GM19452 (cell line): ENCODE measurements around the gene CFAP161.

ENCODE experiments used
- ATAC-seq: cut with Tn5 transposase; IDR thresholded peaks from one replicate; pipeline ENCODE4 v1.9.1; 2021; ENCODE audit not compliant: unreplicated experiment

CFAP161 gene, protein sequence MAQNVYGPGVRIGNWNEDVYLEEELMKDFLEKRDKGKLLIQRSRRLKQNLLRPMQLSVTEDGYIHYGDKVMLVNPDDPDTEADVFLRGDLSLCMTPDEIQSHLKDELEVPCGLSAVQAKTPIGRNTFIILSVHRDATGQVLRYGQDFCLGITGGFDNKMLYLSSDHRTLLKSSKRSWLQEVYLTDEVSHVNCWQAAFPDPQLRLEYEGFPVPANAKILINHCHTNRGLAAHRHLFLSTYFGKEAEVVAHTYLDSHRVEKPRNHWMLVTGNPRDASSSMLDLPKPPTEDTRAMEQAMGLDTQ

DNA sequence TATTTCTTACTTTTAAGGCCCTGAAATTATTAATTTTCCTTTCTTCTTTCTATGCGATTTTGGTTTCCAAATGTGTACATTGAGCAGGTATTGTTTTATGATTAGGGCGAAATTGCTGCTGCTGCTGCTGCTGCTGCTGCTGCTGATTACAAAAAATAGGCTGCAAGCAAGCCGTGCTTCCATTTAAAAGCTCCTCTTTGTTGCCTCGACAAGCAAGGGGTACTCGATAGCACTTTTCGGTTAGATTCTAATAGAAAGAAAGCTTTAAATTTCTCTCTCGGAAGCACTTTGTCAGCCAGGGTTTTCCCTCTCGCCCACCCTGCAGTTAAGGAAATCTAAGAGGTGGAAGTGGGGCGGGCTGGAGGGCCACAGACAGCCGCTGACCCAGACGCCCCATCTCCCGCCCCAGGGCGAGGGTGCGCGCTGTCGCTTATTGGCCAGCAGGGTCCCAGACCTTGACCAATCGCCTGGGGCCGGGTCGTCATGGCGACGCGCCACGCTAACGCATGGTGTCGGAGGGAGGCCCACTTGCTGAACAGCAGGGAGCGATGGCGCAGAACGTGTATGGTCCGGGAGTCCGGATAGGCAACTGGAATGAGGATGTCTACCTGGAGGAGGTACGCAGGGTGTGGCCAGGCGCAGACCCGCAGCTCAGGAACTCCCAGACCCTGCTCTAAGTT lies at the start of gene CFAP161:
Gene CFAP161 (plus strand): TSS at position 489 of the 680 bp plus-strand sequence. CDS start 60 bp downstream, at position 549.
- no peak for ATAC-seq

DNA sequence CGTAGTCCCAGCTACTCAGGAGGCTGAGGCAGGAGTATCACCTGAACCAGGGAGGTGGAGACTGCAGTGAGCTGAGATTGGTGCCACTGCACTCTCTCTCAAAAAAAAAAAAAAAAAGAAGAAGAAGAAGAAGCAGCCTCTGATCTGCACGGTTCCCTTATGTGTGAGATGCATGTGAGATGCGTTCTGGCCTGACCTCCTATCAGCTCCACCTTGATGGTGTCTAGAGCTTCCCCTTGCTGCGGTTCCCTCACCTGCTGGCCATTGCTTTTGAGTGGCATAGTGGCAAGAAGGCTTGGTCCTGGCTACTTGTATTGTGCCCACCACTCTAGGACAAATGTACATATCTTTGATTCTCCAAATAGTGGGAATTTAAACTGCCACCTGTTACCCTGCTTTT lies 49.4 kb upstream of the CFAP161 start:
- ATAC-seq, result no peak

DNA sequence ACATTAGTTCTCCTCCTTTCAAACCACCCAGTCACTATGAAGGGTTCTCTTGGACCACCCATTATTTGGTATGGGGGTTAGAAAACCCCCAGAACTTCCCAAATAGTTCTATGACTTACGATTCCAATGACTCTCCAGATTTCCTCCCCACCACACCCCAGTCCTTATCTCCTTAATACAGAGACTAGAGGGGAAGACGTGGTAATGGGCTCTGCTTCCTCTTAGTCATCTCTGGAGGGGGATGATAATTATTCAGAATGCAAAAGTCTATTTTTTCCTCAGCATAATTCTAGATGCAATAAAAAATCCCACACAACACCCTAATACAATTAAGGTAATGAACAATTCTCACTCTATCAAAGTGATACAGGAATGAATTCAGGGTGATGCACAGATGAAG lies 48.9 kb upstream of the CFAP161 start:
- no peak for ATAC-seq

DNA sequence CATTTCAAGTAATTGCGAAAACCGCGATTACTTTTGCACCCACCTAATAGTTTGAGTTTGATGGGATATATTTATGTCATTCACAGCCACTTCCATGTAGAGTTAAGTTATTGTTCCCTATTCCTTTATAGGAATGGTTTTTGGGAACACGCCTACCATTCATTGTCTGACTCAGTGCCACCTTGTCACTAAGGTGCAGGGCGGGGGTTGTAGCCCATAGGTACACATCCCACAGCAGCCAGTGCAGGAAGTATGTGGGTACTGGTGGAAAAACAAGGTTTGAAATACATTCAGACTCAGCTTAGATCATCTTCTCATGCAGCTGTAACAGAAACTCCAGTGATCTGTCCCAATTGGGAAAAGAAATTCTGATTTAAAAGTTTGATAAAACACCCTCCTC lies 48.2 kb upstream of the CFAP161 start:
- no peak for ATAC-seq

DNA sequence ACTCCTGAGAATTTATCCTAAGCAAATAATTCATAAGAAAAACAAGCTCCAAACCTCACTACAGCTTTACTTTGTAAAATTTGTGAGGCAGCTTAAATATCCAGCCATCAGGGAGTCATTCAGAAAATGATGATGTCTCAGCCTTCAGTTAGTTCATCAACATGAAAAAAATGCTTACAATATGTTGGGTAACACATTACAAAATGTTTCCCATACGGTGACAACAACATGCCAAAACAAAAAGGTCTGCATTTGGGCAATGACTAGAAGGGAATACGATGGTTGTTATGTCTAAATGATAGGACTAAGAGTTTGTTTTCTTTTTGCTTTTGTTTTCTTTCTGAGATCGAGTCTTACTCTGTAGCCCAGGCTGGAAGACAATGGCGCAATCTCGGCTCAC lies 47.0 kb upstream of the CFAP161 start:
- ATAC-seq, result no peak

DNA sequence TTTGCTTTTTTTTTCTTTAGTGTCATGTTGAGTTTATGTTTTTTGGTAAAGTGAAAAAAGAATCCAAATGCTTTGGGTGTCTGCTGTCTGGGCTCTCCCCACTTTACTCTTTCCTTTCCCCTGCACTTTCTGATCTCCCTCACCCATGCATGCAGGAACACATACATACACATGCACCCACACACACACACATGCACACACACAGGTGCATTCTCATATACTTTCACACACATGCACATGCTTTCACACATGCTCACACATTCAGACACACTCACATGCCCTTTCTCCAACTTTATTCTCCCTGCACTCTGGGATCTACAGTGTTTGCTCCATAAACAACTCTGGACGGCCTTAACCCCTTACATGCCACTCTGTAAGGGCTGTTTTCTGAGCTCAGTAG lies 46.4 kb upstream of the CFAP161 start:
- ATAC-seq, result no peak

DNA sequence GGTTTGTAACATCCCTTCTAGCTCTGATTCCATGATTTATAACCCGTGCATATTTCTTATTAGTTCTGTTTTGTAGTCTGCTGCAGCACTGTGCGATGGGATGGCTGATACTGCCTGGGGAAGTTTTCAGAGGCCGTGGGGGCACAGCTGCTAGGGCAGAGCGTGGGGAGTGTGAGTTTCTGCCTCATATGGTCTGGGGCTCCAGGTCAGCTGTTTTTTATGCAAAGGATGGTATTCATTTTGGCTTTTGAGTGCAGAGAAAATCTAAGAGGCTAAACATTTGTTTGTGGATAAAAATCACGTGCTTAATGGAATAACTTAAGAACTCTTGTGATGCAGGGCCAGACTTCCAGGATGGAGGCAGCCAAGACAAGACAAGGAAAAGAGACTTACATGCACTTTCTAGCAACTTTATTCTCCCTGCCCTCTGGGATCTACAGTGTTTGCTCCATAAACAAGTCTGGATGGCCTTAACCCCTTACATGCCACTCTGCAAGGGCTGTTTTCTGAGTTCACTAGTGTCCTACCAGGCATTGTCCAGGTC lies 45.5 kb upstream of the CFAP161 start:
- ATAC-seq, result no peak

DNA sequence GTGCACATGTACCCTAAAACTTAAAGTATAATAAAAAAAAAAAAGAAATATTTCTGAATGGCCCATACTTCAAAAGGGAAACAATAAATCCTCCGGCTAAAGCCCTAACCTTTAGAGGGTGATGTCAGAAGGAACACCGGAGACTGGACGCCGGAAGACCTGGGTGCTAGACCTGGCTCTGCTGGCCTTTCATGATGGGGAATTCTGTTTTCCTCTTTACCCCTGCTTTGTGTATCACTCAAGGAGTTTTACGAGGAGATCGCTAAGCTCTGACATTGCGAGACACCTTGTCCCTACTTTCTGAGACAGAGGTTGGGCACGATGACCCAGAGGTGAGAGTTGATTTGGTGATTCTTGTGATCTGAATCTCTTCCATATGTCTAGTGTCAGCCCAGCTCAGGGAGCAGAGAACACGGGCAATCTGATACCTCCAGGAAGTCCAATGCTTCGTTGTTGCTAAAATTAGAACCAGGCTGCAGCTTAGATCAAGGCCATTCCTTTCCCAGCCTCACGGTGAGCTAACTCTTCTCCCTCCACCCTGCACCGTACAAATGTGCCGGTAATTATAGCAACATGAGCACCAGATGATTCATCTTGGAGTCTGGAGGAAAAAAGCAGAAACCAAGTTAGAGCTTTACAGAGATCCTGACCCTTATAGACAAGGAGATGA lies 42.0 kb upstream of the CFAP161 start:
- no peak for ATAC-seq

DNA sequence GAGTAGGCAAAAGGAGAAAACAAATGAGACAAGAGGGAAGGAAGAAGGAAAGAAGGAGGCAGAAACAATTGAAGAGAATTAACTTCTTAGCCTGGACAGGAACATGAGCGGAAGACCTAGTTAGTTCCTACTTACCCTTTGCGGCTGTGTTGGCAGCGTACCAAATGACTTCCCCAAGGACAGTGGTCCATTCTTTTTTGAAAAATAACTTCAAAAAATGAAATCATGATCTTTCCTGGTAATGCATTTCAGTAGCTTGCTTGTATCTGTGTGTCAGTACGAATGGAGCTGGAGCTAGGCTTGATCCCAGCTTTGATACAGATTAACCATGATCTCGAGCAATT lies 41.5 kb upstream of the CFAP161 start:
- no peak for ATAC-seq

DNA sequence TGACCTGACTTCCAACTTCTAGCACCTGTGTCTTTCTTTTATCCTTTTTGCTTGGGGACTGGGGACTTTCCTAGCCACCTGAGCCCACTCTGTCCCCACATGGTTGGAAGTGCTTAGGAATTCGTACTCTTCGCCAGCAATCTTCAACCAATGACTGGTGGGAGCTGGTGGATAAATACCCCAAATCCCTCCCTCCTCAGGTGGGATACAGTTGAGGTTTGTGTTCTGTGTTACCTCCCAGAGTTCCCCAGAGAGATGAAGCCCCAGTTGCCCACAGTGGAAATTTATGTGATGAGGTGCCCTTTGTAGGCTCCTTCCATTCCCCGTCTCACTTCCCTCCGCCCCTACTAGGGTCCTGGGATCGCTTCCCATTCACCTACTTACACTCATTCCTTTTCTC lies 40.1 kb upstream of the CFAP161 start:
- ATAC-seq, result no peak

DNA sequence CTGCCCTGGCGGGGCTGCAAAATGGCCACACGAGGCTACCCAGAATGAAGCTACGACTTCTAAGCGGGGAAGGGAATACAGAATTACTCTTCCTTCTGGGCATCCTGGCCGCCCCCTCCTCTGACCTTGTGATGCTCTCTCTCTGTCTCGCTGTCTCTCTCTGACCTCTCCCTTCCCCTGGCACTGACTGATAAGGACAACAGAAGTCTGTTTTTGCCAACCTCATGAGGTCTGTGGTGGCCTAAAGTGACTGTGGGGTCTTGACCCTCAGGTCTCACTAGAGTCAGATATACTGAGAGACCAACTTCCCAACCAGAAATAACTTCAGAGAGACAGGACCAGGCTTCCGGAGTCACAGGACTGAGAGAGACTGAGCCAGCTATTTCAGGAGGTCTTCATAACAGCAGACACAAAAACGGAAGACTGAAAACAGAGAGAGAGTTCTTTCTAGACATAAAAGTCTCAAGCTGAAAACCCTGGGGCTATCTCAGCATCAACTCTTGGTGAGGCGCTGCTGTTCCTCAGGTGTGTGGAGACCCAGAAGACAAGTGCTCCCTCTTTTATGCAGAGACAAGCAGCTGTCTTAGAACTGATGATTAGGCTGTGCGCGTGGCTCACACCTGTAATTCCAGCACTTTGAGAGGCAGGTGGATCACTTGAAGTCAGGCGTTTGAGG lies 38.2 kb upstream of the CFAP161 start:
- no peak for ATAC-seq

DNA sequence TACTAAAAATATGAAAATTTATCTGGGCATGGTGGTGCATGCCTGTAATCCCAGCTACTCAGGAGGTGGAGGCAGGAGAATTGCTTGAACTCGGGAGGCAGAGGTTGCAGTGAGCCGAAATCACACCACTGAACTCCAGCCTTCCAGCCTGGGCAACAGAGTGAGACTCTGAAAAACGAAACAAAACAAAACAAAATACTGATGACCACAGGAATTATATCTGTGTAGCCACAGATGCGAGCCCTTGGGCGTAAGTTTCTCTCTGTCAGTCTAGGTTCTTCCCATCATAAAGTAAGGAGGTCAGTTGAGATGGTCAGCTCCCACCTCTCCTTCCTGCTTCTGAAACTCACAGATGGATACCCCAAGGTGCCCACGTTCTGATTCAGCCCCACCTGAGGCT lies 37.7 kb upstream of the CFAP161 start:
- no peak for ATAC-seq

DNA sequence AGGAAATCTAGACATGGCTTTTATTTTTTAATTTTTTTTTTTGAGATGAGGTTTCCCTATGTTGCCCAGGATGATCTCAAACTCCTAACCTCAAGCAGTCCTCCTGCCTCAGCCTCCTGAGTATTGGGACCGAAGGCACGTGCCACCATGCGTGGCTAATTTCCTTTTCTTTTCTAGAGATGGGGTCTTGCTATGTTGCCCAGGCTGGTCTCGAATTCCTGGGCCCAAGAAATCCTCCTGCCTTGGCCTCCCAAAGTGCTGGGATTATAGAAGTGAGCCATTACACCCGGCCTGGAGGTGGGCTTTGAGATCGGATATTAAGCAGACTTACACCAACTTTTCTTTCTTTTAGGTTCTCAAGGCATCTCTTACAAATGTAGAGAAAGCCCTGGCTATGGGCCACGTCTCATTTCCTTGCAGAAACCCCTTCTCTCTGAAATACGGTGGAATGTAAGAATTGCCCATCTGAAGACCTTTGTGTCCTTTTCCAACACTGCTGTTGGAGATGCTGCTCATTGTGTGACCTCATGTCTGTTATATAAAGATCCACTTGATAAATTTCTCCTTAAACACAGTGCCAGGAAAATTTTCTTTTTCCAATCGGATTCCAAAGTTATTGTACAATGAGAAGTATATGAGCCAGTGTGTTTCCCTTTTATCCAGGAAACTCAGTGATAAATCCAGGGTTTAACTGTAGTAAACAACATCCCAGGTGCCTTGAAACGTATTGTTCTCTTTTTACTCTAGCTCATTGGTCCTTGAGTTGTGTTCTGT lies 36.8 kb upstream of the CFAP161 start:
- no peak for ATAC-seq

DNA sequence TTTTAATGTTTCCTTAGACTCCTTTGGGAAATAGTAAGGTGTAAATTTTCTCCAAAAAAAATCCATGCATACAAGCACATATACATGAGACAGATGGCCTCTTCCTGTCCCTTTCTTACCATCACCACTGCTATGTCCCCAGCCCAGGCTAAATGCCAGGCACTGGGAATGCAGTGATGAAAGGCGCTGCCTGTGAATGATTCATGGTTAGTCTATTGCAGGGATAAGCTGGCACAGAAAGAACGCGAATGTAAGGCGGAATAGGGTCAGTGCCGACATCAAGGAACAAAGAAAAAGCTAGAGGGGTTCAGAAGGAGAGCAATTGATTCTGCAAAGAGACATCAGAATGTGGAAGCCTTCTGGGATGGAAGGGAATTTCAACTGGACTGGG lies 36.2 kb upstream of the CFAP161 start:
- ATAC-seq, result no peak

DNA sequence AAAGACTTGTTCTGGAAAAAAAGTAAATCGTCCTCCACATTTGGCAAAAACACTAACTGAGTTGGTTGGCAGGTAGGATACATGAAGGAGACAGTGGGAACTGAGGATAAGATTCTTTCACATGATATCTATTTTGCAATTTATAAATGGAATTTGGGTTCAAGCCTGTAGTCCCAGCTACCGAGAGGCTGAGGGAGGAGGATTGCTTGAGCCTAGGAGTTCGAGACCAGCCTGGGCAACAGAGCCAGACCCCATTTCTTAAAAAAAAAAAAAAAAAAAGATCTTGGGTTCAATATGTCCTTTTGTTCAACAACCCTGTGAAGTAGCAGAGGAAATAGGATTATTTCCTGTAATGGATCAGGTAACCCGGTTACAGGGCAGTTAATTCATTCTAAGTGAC lies 35.7 kb upstream of the CFAP161 start:
- ATAC-seq, result no peak

DNA sequence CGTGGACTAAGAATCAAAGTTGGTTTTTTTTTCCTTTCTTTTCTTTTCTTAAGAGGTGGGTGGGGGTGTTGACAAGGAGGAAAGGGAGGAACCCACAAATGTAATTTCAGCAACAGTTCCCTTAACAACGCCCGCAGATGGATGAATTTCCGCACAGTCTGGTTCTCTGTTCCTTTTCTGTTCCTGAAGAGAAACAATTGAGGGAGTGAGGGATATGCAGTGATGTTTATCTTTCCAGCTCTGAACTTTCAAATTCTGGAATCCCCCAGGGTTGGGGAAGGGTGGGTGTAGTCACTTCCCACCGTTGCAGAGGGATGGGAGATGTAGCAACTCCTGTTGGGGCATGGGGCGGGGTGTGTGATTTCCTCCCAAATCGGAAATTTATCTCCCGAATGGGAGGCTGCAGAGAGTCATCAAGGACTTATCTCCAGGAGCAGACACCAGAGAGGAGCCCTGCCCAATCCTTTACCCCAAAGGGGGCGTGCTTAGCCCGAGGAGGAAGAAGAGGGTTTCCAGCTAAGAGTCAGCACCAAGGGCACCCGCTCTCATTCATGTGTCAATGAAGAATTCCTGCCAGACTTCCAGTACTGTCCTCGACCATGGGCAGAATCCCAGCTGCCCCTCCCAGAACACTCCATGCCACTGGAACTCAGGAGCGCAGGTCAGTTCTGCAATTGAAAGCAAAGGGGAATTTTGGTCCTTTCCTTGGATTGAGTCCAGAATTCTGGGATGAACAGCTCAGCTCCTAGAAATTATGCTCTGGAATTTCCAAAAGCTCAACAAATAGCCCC lies 35.0 kb upstream of the CFAP161 start:
- ATAC-seq, result no peak

DNA sequence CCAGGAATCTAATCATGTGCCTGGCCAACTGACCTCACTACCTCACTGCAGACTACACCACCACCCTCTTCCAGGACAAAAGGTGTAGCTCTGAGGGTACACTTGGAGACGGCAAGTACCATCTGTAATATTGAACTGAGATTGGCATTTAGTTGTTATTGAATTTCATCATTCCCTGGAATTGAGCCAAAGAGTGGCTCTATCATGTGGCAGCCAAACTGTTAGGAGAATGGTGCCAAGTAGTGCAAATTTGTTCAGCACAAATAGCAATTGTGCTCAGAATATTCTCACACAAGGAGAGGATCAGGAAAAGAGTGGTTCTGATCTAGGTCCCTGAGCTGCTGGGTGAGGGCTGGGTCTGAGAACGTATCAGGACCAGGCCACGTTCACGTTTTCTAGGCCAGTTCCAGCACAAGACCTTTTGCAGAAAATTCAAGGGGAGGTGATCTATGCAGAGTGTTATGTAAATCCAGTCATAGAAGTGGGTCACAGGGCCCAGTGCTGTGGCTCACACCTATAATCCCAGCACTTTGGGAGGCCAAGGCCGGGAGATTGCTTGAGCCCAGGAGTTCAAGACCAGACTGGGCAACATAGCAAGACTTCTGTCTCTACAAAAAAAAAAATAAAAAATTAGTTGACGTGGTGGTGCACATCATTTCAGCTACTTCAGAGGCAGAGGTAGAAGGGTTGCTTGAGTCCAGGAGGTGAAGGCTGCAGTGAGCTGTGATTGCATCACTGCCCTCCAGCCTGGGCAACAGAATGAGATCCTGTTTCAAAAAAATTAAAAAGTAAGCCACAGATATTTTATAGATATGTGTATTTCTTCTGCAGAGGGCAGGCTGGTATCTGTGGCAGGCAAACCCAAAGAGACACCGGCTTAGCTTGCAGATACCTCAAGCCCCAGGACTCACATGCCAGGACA lies 31.9 kb upstream of the CFAP161 start:
- ATAC-seq, result no peak

DNA sequence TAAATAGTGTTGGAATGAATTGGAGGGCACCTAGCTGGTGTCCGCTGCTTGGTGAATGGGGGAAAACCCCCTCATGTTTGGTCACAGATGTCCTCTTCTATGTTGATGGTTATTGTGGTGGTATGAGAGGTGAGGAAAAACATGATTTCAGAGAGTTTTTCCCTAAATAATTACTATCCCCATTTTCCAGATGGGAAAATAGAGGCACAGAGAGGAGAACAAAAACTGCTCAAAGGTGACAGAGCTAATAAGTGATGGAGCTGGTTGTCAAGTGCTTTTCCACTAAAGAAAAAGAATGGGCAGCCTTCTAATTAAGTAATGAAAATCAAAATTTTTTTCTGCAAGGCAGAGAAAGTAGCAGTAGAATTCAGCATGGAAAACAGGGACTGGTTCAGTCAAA lies 30.2 kb upstream of the CFAP161 start:
- ATAC-seq, result no peak

DNA sequence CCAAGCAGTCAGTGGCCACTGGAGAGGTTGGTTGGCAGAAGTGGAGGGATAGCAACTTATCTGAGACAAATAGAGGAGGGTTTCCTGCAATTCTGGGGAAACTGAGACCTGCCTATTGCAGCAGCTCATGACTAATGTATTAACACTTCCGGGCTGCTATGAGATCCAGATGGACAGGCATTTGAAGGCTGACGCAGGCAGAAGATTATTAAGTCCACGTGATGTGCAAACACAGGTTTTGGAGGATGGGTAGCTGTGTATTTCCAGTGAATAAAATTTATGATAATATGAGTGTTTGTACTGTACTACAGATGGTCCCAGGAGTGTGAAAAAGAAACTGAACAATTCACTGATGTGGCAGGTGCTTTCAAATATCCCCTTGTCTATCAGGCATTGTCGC lies 28.5 kb upstream of the CFAP161 start:
- no peak for ATAC-seq
